HL-60 (cell line): ENCODE results near the gene CACNA1D.

ENCODE experiments used
- DNase-seq, 2 experiments: peaks; one replicate each; pipeline ENCODE4 v3.0.0-alpha.2; 2010 to 2020; ENCODE audit warnings: low read depth in 1 of 2, low spot score in 1 of 2
- H3K27ac ChIP-seq: fragments of 250-450 bp; sonication (Bioruptor Pico); replicated peaks from 2 replicates; pipeline ENCODE4 v1.5.1; 2020; ENCODE audit warnings: mild to moderate bottlenecking, moderate library complexity
- H3K27me3 ChIP-seq: fragments of 250-450 bp; sonication (Bioruptor Pico); 2 replicates; pipeline ENCODE4 v1.5.1; 2021; ENCODE audit warnings: mild to moderate bottlenecking, moderate library complexity; ENCODE audit not compliant: insufficient read depth, poor library complexity, severe bottlenecking
- H3K4me3 ChIP-seq: replicated peaks from 2 replicates; pipeline ENCODE4 v1.5.1; 2011; ENCODE audit warnings: mild to moderate bottlenecking, control low read depth, low read length; ENCODE audit not compliant: insufficient read depth
- CTCF ChIP-seq: IDR thresholded peaks from one replicate; pipeline ENCODE4 v1.5.1; 2011; ENCODE audit warnings: low read length, control low read depth, inconsistent platforms; ENCODE audit not compliant: insufficient read depth
- GABPA ChIP-seq: IDR thresholded peaks from 2 replicates; pipeline ENCODE4 v1.6.1; 2012; ENCODE audit warnings: low read depth
- POLR2AphosphoS5 ChIP-seq: IDR thresholded peaks from 2 replicates; pipeline ENCODE4 v1.6.1; 2012; ENCODE audit warnings: low read depth
- REST ChIP-seq: IDR thresholded peaks from 2 replicates; pipeline ENCODE4 v1.6.1; 2012; ENCODE audit warnings: low read depth; ENCODE audit not compliant: insufficient replicate concordance
- SPI1 ChIP-seq: IDR thresholded peaks from 2 replicates; pipeline ENCODE4 v1.6.1; 2012; ENCODE audit warnings: low read depth, mild to moderate bottlenecking, borderline replicate concordance

The CACNA1D gene

GRCh38 chr3:53820756-53821580, 326.6 kb downstream of the CACNA1D start:
- Histone ChIP-seq H3K27me3 (peaks cover 11% of the 10 kb centered on the region), H3K27ac (no peak overlapping the region), H3K4me3 (no peak overlapping the region)
- DNase-seq: no peak
- TF ChIP-seq GABPA: no peak
- no peak for TF ChIP-seq CTCF
- TF ChIP-seq SPI1: no peak
- TF ChIP-seq POLR2AphosphoS5: no peak
- no peak for TF ChIP-seq REST

GRCh38 chr3:53821631-53822121, 327.3 kb downstream of the CACNA1D start:
- TF ChIP-seq POLR2AphosphoS5 (no peak), REST (no peak), GABPA (no peak), SPI1 (no peak), CTCF (no peak)
- peaks cover 11% of the 10 kb centered on the region for H3K27me3 ChIP-seq
- H3K27ac ChIP-seq: no peak overlapping the region
- no peak for DNase-seq
- H3K4me3 ChIP-seq: no peak overlapping the region

GRCh38 chr3:53822331-53822741, 327.9 kb downstream of the CACNA1D start:
- Histone ChIP-seq H3K27me3 (peaks cover 11% of the 10 kb centered on the region), H3K27ac (no peak overlapping the region), H3K4me3 (no peak overlapping the region)
- TF ChIP-seq REST (no peak), SPI1 (no peak), GABPA (no peak), POLR2AphosphoS5 (no peak), CTCF (no peak)
- no peak for DNase-seq
